Adrenal gland (tissue), 5 donors: ENCODE data around the gene ZNF618.

Experiments
- CTCF ChIP-seq, 6 experiments: fragments of 450-650 bp in 4 of 6; fragments of 200-600 bp in 2 of 6; sonication (generic) in 1 of 6; IDR thresholded peaks; 1 replicate in 5 of 6; 2 replicates in 1 of 6; pipeline versions ENCODE4 v1.5.1 to v1.8.0; 2016 to 2021; ENCODE audit warnings: antibody characterized with exemption in 6 of 6, mild to moderate bottlenecking in 2 of 6, moderate library complexity in 1 of 6
- POLR2A ChIP-seq, 2 donors: fragments of 450-650 bp; IDR thresholded peaks; one replicate each; pipeline ENCODE4 v1.6.1; 2017; ENCODE audit warnings: antibody characterized with exemption in 2 of 2, mild to moderate bottlenecking in 2 of 2, moderate library complexity in 1 of 2
- donor health status: DM: no; HTN: no; CAD: no.

GRCh38 chr9:113911850-113912557 is 35.9 kb downstream of the ZNF618 start:
- no peak for TF ChIP-seq CTCF (IDR thresholded peaks at IDR 0.05)
- TF ChIP-seq POLR2A (IDR thresholded peaks at IDR 0.05): no peak
